H9 (cell line): ENCODE measurements around the gene RALGAPB. TPM values are rescaled to one million over a fixed set of nuclear protein-coding genes. Genes with fewer than 3 reads are reported as not detected.

Experiments used
- DNase-seq: peaks from one replicate; pipeline ENCODE4 v3.0.0-alpha.2; 2017
- H2AFZ ChIP-seq: one replicate; pipeline ENCODE4 v1.6.1; 2013; ENCODE audit warnings: mild to moderate bottlenecking, low read length, control low read depth, moderate library complexity
- H2AK5ac ChIP-seq: 2 replicates; pipeline ENCODE4 v1.6.1; 2013; ENCODE audit warnings: low read length, control low read depth, mixed read lengths; ENCODE audit not compliant: insufficient read length
- H2BK120ac ChIP-seq: one replicate; pipeline ENCODE4 v1.6.1; 2013; ENCODE audit warnings: low read depth, mild to moderate bottlenecking, low read length, control low read depth, inconsistent platforms; ENCODE audit not compliant: poor library complexity, severe bottlenecking
- H2BK12ac ChIP-seq: 2 replicates; pipeline ENCODE4 v1.6.1; 2013; ENCODE audit warnings: low read length, control low read depth, mixed read lengths, low read depth; ENCODE audit not compliant: insufficient read length
- H2BK15ac ChIP-seq: 2 replicates; pipeline ENCODE4 v1.6.1; 2013; ENCODE audit warnings: low read depth, low read length, control low read depth
- H2BK20ac ChIP-seq: one replicate; pipeline ENCODE4 v1.6.1; 2013; ENCODE audit warnings: low read depth, mild to moderate bottlenecking, low read length, control low read depth, inconsistent platforms; ENCODE audit not compliant: poor library complexity, severe bottlenecking
- H2BK5ac ChIP-seq: 2 replicates; pipeline ENCODE4 v1.6.1; 2013; ENCODE audit warnings: low read length, control low read depth, mixed read lengths; ENCODE audit not compliant: insufficient read length
- H3K14ac ChIP-seq: 2 replicates; pipeline ENCODE4 v1.6.1; 2013; ENCODE audit warnings: low read length, control low read depth; ENCODE audit not compliant: insufficient read depth
- H3K18ac ChIP-seq: 2 replicates; pipeline ENCODE4 v1.6.1; 2013; ENCODE audit warnings: low read depth, mild to moderate bottlenecking, mixed read lengths, low read length, control low read depth; ENCODE audit not compliant: insufficient read length
- H3K23ac ChIP-seq: 2 replicates; pipeline ENCODE4 v1.6.1; 2013; ENCODE audit warnings: low read length, control low read depth, mixed read lengths, low read depth; ENCODE audit not compliant: insufficient read length
- H3K23me2 ChIP-seq: 2 replicates; pipeline ENCODE4 v1.6.1; 2013; ENCODE audit warnings: low read depth, mild to moderate bottlenecking, mixed read lengths, low read length, control low read depth; ENCODE audit not compliant: insufficient read length, poor library complexity, severe bottlenecking
- H3K27ac ChIP-seq: 2 replicates; pipeline ENCODE4 v1.5.1; 2013; ENCODE audit warnings: low read length, control low read depth, mixed read lengths, low read depth; ENCODE audit not compliant: insufficient read length
- H3K27me3 ChIP-seq: 2 replicates; pipeline ENCODE4 v1.6.1; 2013; ENCODE audit warnings: low read length, control low read depth, inconsistent platforms; ENCODE audit not compliant: insufficient read depth
- H3K4ac ChIP-seq: 2 replicates; pipeline ENCODE4 v1.6.1; 2013; ENCODE audit warnings: low read depth, mild to moderate bottlenecking, control low read depth, inconsistent platforms, low read length, moderate library complexity
- H3K4me1 ChIP-seq: 2 replicates; pipeline ENCODE4 v1.6.1; 2013; ENCODE audit warnings: low read length, control low read depth, inconsistent platforms; ENCODE audit not compliant: insufficient read depth
- H3K4me2 ChIP-seq: 2 replicates; pipeline ENCODE4 v1.6.1; 2013; ENCODE audit warnings: low read length, control low read depth, mixed read lengths; ENCODE audit not compliant: insufficient read length, insufficient read depth
- H3K56ac ChIP-seq: 2 replicates; pipeline ENCODE4 v1.6.1; 2013; ENCODE audit warnings: low read depth, mild to moderate bottlenecking, mixed read lengths, low read length, control low read depth; ENCODE audit not compliant: insufficient read length
- H3K79me1 ChIP-seq: 2 replicates; pipeline ENCODE4 v1.6.1; 2013; ENCODE audit warnings: low read depth, mild to moderate bottlenecking, moderate library complexity, low read length, control low read depth, inconsistent platforms; ENCODE audit not compliant: insufficient read depth, poor library complexity, severe bottlenecking
- H3K79me2 ChIP-seq: 2 replicates; pipeline ENCODE4 v1.6.1; 2013; ENCODE audit warnings: low read length, control low read depth, inconsistent platforms; ENCODE audit not compliant: insufficient read depth
- H3K9ac ChIP-seq: 2 replicates; pipeline ENCODE4 v1.6.1; 2013; ENCODE audit warnings: low read length, control low read depth, mixed read lengths; ENCODE audit not compliant: insufficient read length; ENCODE audit errors: extremely low read depth
- H3K9me3 ChIP-seq: one replicate; pipeline ENCODE4 v1.6.1; 2013; ENCODE audit warnings: low read depth, low read length, inconsistent platforms; ENCODE audit not compliant: control insufficient read depth
- H3T11ph ChIP-seq: one replicate; pipeline ENCODE4 v1.6.1; 2013; ENCODE audit warnings: mild to moderate bottlenecking, low read length, control low read depth, inconsistent platforms
- H4K20me1 ChIP-seq: one replicate; pipeline ENCODE4 v1.6.1; 2013; ENCODE audit not compliant: control insufficient read depth, insufficient read length, insufficient read depth
- H4K5ac ChIP-seq: 2 replicates; pipeline ENCODE4 v1.6.1; 2013; ENCODE audit warnings: low read depth, mild to moderate bottlenecking, mixed read lengths, low read length, control low read depth; ENCODE audit not compliant: insufficient read length
- H4K8ac ChIP-seq: replicated peaks from 2 replicates; pipeline ENCODE4 v1.6.1; 2013; ENCODE audit warnings: low read length, control low read depth, mixed read lengths, low read depth; ENCODE audit not compliant: insufficient read length
- H4K91ac ChIP-seq: 2 replicates; pipeline ENCODE4 v1.6.1; 2013; ENCODE audit warnings: low read depth, mild to moderate bottlenecking, moderate library complexity, mixed read lengths, low read length, control low read depth; ENCODE audit not compliant: insufficient read length
- H3K27ac Mint-ChIP-seq, 3 experiments: 2 replicates in 2 of 3; 3 replicates in 1 of 3; pipeline ENCODE4 v1.8.0; 2020 to 2021; ENCODE audit warnings: mixed read lengths in 3 of 3, mild to moderate bottlenecking in 1 of 3, moderate library complexity in 1 of 3
- H3K27me3 Mint-ChIP-seq: 2 replicates; pipeline ENCODE4 v1.8.0; 2021; ENCODE audit warnings: low read depth, mild to moderate bottlenecking, moderate library complexity, mixed read lengths
- H3K36me3 Mint-ChIP-seq, 3 experiments: 2 replicates in 2 of 3; 3 replicates in 1 of 3; pipeline ENCODE4 v1.8.0; 2020 to 2021; ENCODE audit warnings: low read depth in 3 of 3, mixed read lengths in 3 of 3; ENCODE audit not compliant: insufficient read depth in 1 of 3
- H3K4me1 Mint-ChIP-seq, 2 experiments: 2 replicates each; pipeline ENCODE4 v1.8.0; 2020; ENCODE audit warnings: mixed read lengths in 2 of 2
- H3K4me3 Mint-ChIP-seq, 2 experiments: 2 replicates in 1 of 2; 3 replicates in 1 of 2; pipeline ENCODE4 v1.8.0; 2020 to 2021; ENCODE audit warnings: mild to moderate bottlenecking in 2 of 2, mixed read lengths in 2 of 2, moderate library complexity in 1 of 2
- H3K9me3 Mint-ChIP-seq, 2 experiments: 2 replicates in 1 of 2; 3 replicates in 1 of 2; pipeline ENCODE4 v1.8.0; 2020; ENCODE audit warnings: mild to moderate bottlenecking in 2 of 2, mixed read lengths in 2 of 2, moderate library complexity in 1 of 2
- WGBS: extraction: QIAGEN DNeasy Blood & Tissue Kit; methylation state at CpG from one replicate; pipeline ENCODE4 v1.1.7; 2013; ENCODE audit warnings: missing lambda C conversion rate, low lambda C conversion rate, mixed read lengths; ENCODE audit not compliant: insufficient read length; ENCODE audit errors: extremely low coverage; 5-methylcytosine and 5-hydroxymethylcytosine counted together
- total RNA-seq: library from RNA; stranded (reverse); gene quantifications from 2 replicates; pipeline ENCODE4 v1.2.1, GENCODE V29; 2021
- TF ChIP-seq, protein P1 (sequence below): fragments of 200-600 bp; sonication (generic); conservative IDR thresholded peaks from 3 replicates; pipeline ENCODE4 v1.8.0; 2021; ENCODE audit warnings: antibody characterized with exemption, mild to moderate bottlenecking

Gene RALGAPB
- total RNA-seq, 1 experiment from 2014 or later: 28.5 TPM

DNA sequence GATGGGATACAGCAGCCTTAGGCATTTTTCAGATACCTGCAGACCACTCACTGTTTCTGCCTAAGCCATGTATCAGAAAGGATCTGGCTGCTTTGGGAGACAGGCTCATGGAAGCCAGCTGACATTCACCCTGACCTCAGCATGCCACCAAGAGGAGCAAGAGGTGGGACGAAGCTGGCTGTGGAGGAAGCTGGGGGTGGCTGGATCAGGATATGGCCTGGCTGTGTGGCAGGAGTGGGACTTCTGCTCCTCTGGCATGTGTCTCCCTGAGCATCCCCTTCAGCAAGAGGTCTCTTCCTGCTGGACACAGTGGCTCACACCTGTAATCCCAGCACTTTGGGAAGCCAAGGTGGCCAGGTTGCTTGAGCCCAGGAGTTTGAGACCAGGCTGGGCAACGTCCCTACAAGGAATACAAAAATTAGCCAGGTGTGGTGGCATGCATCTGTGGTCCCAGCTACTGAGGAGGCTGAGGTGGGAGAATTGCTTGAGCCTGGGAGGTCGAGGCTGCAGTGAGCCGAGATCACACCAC is 109.3 kb downstream of the RALGAPB start:
- Histone ChIP-seq H3K23ac (no peak overlapping the region), H2AK5ac (no peak overlapping the region), H2BK12ac (no peak overlapping the region), H3K79me1 (no peaks in the 10 kb centered on the region), H3K14ac (no peak overlapping the region; the same call in 1 of the 2 replicates), H4K8ac (no peak overlapping the region), H2BK20ac (no peak overlapping the region), H4K91ac (no peak overlapping the region), H3K9ac (no peak overlapping the region), H3K9me3 (no peaks in the 10 kb centered on the region), H3K56ac (no peak overlapping the region), H3K79me2 (no peaks in the 10 kb centered on the region), H2AFZ (no peak overlapping the region), H4K20me1 (no peaks in the 10 kb centered on the region), H3K27me3 (no peaks in the 10 kb centered on the region), H3K23me2 (no peaks in the 10 kb centered on the region), H3K27ac (no peak overlapping the region), H3K4me1 (no peaks in the 10 kb centered on the region), H2BK5ac (no peak overlapping the region), H3T11ph (no peak overlapping the region), H2BK120ac (no peak overlapping the region), H3K4me2 (no peak overlapping the region), H4K5ac (no peak overlapping the region), H3K4ac (no peak overlapping the region), H2BK15ac (no peak overlapping the region), H3K18ac (no peak overlapping the region)
- H3K27me3 Mint-ChIP-seq: peaks cover 1% of the 10 kb centered on the region; the same call in 1 of the 2 replicates
- DNase-seq: no peak
- TF ChIP-seq, protein P1, sequence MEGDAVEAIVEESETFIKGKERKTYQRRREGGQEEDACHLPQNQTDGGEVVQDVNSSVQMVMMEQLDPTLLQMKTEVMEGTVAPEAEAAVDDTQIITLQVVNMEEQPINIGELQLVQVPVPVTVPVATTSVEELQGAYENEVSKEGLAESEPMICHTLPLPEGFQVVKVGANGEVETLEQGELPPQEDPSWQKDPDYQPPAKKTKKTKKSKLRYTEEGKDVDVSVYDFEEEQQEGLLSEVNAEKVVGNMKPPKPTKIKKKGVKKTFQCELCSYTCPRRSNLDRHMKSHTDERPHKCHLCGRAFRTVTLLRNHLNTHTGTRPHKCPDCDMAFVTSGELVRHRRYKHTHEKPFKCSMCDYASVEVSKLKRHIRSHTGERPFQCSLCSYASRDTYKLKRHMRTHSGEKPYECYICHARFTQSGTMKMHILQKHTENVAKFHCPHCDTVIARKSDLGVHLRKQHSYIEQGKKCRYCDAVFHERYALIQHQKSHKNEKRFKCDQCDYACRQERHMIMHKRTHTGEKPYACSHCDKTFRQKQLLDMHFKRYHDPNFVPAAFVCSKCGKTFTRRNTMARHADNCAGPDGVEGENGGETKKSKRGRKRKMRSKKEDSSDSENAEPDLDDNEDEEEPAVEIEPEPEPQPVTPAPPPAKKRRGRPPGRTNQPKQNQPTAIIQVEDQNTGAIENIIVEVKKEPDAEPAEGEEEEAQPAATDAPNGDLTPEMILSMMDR: no peak
- H3K4me1 Mint-ChIP-seq: peaks cover 31 to 40% of the 10 kb centered on the region in 2 experiments
- no CpG with 5 or more reads among the region's 4 CpGs for WGBS
- no peak overlapping the region for H3K27ac Mint-ChIP-seq
- no peak overlapping the region for H3K4me3 Mint-ChIP-seq
- no peaks in the 10 kb centered on the region for H3K36me3 Mint-ChIP-seq
- no peaks in the 10 kb centered on the region for H3K9me3 Mint-ChIP-seq
